ENCODE results near the gene ADM5.
"Not testable (repeated sequence)": the region's sequence is repeated elsewhere in the genome, so short reads cannot be mapped to it uniquely, and the experiment has no call there.

The ADM5 gene

GRCh38 chr19:49704888-49705642 lies 15.7 kb downstream of the ADM5 start:
- no peak for DNase-seq

GRCh38 chr19:49705919-49706318 lies 16.5 kb downstream of the ADM5 start:
- no peak for DNase-seq

DNA sequence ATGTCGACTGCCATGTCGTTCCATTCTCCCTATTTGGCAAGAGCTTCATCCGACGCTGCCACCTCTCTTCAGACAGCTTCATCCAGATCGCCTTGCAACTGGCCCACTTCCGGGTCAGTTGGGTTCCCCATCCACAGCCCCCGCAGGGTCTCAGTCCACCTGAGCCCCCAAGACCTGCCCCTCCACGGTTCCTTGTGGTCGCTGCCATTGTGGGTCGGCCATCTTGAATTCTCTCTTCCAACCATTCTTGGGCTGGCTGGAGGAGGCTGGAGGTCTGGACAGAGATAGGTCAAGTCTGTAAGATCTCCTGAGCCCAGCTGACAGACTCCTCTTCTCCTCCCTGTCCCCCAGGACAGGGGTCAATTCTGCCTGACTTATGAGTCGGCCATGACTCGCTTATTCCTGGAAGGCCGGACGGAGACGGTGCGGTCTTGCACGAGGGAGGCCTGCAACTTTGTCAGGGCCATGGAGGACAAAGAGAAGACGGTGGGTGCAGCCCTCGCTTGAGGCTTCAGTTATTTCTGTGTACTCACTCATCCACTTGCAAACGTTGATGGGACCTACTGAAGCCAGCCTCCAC lies 21.1 kb downstream of the ADM5 start:
- no peak for DNase-seq

DNA sequence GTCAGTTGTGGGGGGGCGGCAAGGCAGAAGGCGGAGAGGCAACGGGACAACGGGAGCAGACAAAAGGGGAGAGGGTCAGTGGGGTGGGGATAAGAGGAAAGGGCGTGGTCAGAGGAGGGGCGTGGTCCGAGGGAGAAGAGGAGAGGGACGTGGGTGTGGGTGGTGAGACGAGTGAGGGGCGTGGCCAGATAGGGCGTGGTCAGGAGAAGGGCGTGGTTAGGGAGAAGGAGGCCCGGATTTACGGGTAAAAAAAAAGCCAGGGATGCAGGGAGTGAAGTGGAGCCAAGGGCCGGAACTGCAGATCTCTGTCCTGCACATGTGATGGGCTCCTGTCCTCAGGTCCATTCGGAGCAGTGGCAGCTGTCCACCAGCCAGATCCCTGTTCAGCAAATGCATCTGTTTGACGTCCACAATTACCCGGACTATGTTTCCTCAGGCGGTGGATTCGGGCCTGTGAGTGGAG lies 23.0 kb downstream of the ADM5 start:
- DNase-seq = peak; percentile 24

DNA sequence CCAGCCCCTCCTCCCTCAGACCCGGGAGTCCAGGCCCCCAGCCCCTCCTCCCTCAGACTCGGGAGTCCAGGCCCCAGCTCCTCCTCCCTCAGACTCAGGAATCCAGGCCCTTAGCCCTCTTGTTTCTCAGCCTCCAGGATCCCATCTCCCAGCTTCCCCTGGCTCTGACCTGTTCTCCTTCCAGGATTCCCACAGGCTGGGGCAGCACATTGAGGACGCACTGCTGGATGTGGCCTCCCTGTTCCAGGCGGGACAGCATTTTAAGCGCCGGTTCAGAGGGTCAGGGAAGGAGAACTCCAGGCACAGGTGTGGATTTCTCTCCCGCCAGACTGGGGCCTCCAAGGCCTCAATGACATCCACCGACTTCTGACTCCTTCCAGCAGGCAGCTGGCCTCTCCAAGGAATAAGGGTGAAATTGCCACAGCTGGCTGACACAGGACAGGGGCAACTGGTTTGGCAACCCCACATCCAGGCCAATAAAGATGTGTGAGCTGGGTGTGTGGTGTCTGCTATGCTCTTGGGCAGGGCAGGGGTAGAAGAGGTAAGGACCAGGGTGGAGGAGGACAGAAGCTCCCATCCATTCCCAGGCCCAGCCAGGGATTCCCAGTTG lies 23.9 kb downstream of the ADM5 start:
- DNase-seq = no peak

GRCh38 chr19:49716154-49716553 lies 26.8 kb downstream of the ADM5 start:
- DNase-seq = no peak

GRCh38 chr19:49718511-49718910 lies 29.1 kb downstream of the ADM5 start:
- no peak for DNase-seq

DNA sequence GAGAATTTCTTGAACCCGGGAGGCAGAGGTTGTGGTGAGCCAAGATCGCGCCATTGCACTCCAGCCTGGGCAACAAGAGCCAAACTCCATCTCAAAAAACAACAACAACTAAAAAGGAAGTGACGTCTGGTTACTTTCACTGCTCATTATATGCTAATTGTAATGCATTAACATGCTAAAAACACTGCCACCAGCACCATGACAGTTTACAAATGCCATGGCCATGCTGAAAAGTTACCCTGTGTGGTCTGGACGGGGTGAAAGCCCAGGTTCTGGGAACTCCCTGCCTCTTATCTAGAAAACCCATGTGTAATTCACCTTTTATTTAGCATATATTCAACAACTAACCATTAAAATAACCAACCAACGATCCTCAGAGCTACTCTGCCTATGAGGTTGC lies 29.6 kb downstream of the ADM5 start:
- DNase-seq = no peak

DNA sequence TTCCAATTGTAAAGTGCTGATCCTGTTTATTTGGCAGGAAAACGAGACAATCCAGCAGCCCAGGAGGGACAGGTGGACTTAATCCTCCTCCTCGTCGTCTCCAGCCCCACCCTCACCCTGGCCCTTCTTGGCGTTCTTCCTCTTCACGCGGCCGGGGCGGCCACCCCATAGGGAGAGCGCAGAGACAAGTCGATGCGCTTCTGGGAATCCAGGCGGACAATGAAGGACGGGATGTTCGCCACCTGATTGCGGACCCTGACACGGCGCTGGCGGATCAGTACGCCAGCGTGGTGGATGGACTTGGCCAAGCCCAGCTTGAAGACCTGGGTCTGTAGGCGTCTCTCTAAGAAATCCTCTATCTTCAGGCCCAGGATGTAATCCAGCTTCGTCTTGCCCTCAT lies 30.0 kb downstream of the ADM5 start:
- not testable (repeated sequence) for DNase-seq

GRCh38 chr19:49727217-49728030 lies 38.0 kb downstream of the ADM5 start:
- DNase-seq = no peak

DNA sequence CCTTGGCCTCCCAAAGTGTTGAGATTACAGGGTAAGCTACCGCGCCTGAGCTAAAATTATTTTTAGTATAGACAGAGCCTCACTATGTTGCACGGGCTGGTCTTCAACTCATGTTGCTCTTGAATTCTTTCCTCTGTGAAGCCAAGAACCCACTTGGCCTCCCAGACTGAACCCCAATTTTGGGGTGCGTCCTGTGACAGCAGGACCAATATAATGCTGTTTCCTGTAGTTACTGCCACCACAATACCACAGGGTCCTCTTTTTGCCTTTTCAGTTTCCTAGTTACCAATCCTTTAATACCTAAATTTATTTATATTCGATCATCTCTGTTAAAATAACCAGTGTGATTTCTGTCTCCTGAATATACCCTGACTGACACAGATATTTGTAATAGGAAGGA lies 40.8 kb downstream of the ADM5 start:
- DNase-seq = no peak

GRCh38 chr19:49738268-49738667 lies 48.9 kb downstream of the ADM5 start:
- no peak for DNase-seq

DNA sequence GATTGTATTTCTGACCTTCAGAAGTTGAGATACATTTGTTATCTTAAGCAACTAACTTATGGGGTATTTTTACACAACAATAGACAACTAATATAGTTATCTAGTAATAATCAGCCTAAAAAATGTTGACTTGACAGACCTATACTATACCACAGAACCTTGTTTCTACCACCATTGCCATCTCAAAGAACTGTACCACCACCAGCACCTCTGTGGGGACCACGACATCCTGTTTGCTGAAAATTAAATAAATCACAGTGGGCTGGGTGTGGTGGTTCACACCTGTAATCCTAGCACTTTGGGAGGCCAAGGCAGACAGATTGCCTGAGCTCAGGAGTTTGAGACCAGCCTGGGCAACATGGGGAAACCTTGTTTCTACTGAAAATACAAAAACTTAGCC lies 49.7 kb downstream of the ADM5 start:
- DNase-seq = no peak

- no peak for DNase-seq
These were observed 50.5 kb downstream of the ADM5 start for GRCh38 chr19:49739933-49740332.
